Measurements from ENCODE around the gene TNFRSF14. TPM values are rescaled to one million over a fixed set of nuclear protein-coding genes. Genes with fewer than 3 reads are reported as not detected.

Gene TNFRSF14
- total RNA-seq, 1 experiment from 2014 or later: 25.5 TPM

- TF ChIP-seq EZH2 (IDR thresholded peaks at IDR 0.05; ENCODE audit: low read length, unreplicated experiment) (no peak), EZH2phosphoT487 (IDR thresholded peaks at IDR 0.05; ENCODE audit: borderline replicate concordance, low read length) (no peak), CTCF (conservative IDR thresholded peaks at IDR 0.05; ENCODE audit: low read depth, low read length) (no peak)
- Histone ChIP-seq H3K9ac (ENCODE audit: low read length) (no peak overlapping the region), H3K27ac (ENCODE audit: low read length) (no peak overlapping the region), H3K9me3 (ENCODE audit: low read length) (no peaks in the 10 kb centered on the region), H4K20me1 (ENCODE audit: low read length) (no peaks in the 10 kb centered on the region), H3K4me1 (ENCODE audit: insufficient read depth, low read length) (peaks cover 22% of the 10 kb centered on the region), H3K36me3 (ENCODE audit: low read depth, low read length) (no peaks in the 10 kb centered on the region), H3K79me2 (ENCODE audit: low read length) (no peaks in the 10 kb centered on the region), H3K9me2 (replicated peaks; ENCODE audit: low read length) (no peaks in the 10 kb centered on the region), H2AFZ (ENCODE audit: low read length) (no peak overlapping the region), H3K4me3 (ENCODE audit: low read length) (no peak overlapping the region), H3K27me3 (ENCODE audit: low read length) (no peaks in the 10 kb centered on the region), H3K4me2 (ENCODE audit: low read length) (no peak overlapping the region), H3F3A (ENCODE audit: low read length, unreplicated experiment) (no peaks in the 10 kb centered on the region)
- ChIA-PET CTCF (no interaction called here), POLR2A (ENCODE audit: unreplicated experiment) (interaction anchor here (0.6 kb wide), 1 partner anchor 48 kb away, joined by 3 read pairs; no protein-coding TSS in a partner anchor)
- DNase-seq (no peak), ATAC-seq (no peak)
- no TSS peak for BruUV-seq (replicated peaks)
- intact Hi-C loops (cut with micrococcal nuclease): no loop called here
These were observed 11.9 kb upstream of the TNFRSF14 start for GRCh38 chr1:2544093-2544874.

GRCh38 chr1:2544875-2545640, 11.1 kb upstream of the TNFRSF14 start:
- 0 out of 2 replicates have a peak overlapping the region, but pooled peaks have one; percentile 20 for H3K27ac ChIP-seq (ENCODE audit: low read length)
- H3K27me3 ChIP-seq (ENCODE audit: low read length): no peaks in the 10 kb centered on the region
- H3K79me2 ChIP-seq (ENCODE audit: low read length): no peaks in the 10 kb centered on the region
- DNase-seq (no peak), ATAC-seq (no peak)
- peak overlapping the region; percentile 42; the same call in 1 of the 2 replicates for H3K9ac ChIP-seq (ENCODE audit: low read length)
- BruUV-seq (replicated peaks): no TSS peak
- no peaks in the 10 kb centered on the region for H3K9me3 ChIP-seq (ENCODE audit: low read length)
- peaks cover 22% of the 10 kb centered on the region for H3K4me1 ChIP-seq (ENCODE audit: insufficient read depth, low read length)
- peak overlapping the region; percentile 83; the same call in 1 of the 2 replicates for H3K4me2 ChIP-seq (ENCODE audit: low read length)
- H2AFZ ChIP-seq (ENCODE audit: low read length): no peak overlapping the region
- no peaks in the 10 kb centered on the region for H3F3A ChIP-seq (ENCODE audit: low read length, unreplicated experiment)
- H4K20me1 ChIP-seq (ENCODE audit: low read length): no peaks in the 10 kb centered on the region
- H3K4me3 ChIP-seq (ENCODE audit: low read length): no peak overlapping the region
- TF ChIP-seq CTCF (conservative IDR thresholded peaks at IDR 0.05; ENCODE audit: low read depth, low read length) (no peak), EZH2 (IDR thresholded peaks at IDR 0.05; ENCODE audit: low read length, unreplicated experiment) (no peak), EZH2phosphoT487 (IDR thresholded peaks at IDR 0.05; ENCODE audit: borderline replicate concordance, low read length) (no peak)
- ChIA-PET CTCF (no interaction called here), POLR2A (ENCODE audit: unreplicated experiment) (interaction anchor here (1.2 kb wide), 1 partner anchor 12 kb away, joined by 5 read pairs; no protein-coding TSS in a partner anchor)
- H3K36me3 ChIP-seq (ENCODE audit: low read depth, low read length): no peaks in the 10 kb centered on the region
- no peaks in the 10 kb centered on the region for H3K9me2 ChIP-seq (replicated peaks; ENCODE audit: low read length)
- intact Hi-C loops (cut with micrococcal nuclease): loop anchor here (5.0 kb wide), 2 partner anchors 42 to 353 kb away; partner anchors contain the start of genes FAAP20 and PRXL2B

All from PC-3 (cell line).